Suprapubic skin (tissue), 4 donors: Measurements from ENCODE around the gene XKR3. TPM values are rescaled to one million over a fixed set of nuclear protein-coding genes. Genes with fewer than 3 reads are reported as not detected.

ENCODE experiments used
- DNase-seq, 2 donors: peaks; one replicate each; pipeline ENCODE4 v3.0.0-alpha.2; 2019; ENCODE audit warnings: low spot score in 2 of 2
- H3K27ac ChIP-seq: fragments of 200-600 bp; sonication (generic); one replicate; pipeline ENCODE4 v1.5.1; 2019
- H3K27me3 ChIP-seq: fragments of 200-600 bp; sonication (generic); one replicate; pipeline ENCODE4 v1.5.1; 2019
- H3K36me3 ChIP-seq: fragments of 200-600 bp; sonication (generic); one replicate; pipeline ENCODE4 v1.5.1; 2019
- H3K4me1 ChIP-seq: fragments of 200-600 bp; sonication (generic); one replicate; pipeline ENCODE4 v1.5.1; 2019
- H3K4me3 ChIP-seq: fragments of 200-600 bp; sonication (generic); one replicate; pipeline ENCODE4 v1.5.1; 2019; ENCODE audit warnings: mild to moderate bottlenecking
- H3K9me3 ChIP-seq: fragments of 200-600 bp; sonication (generic); one replicate; pipeline ENCODE4 v1.5.1; 2019
- CTCF ChIP-seq, 2 donors: fragments of 200-600 bp in 1 of 2; fragments of 450-650 bp in 1 of 2; sonication (generic) in 1 of 2; IDR thresholded peaks; one replicate each; pipeline ENCODE4 v1.5.1; 2016 to 2019; ENCODE audit warnings: antibody characterized with exemption in 2 of 2, mild to moderate bottlenecking in 1 of 2, moderate library complexity in 1 of 2
- EP300 ChIP-seq: sonication (generic); formaldehyde crosslinking; IDR thresholded peaks from one replicate; pipeline ENCODE4 v1.6.1; 2017; ENCODE audit warnings: antibody characterized with exemption
- POLR2A ChIP-seq, 2 donors: fragments of 450-650 bp; IDR thresholded peaks; one replicate each; pipeline ENCODE4 v1.6.1; 2017; ENCODE audit warnings: antibody characterized with exemption in 2 of 2, mild to moderate bottlenecking in 2 of 2, moderate library complexity in 2 of 2
- POLR2AphosphoS5 ChIP-seq, 3 donors: sonication (generic); formaldehyde crosslinking; IDR thresholded peaks; one replicate each; pipeline ENCODE4 v1.6.1; 2017; ENCODE audit warnings: antibody characterized with exemption in 3 of 3
- WGBS: methylation state at CpG from one replicate; pipeline ENCODE4 v1.1.5; 2018; 5-methylcytosine and 5-hydroxymethylcytosine counted together
- total RNA-seq, 4 donors: library from RNA; depleted of rRNA; stranded (reverse); fragments of >200 nt; gene quantifications; one replicate each; pipeline ENCODE4 v1.1.0, GENCODE V29; 2016

The XKR3 gene
- total RNA-seq, 4 donors from 2014 or later: not detected

- H3K36me3 ChIP-seq: no peaks in the 10 kb centered on the region
- H3K4me3 ChIP-seq: no peak overlapping the region
- no peaks in the 10 kb centered on the region for H3K9me3 ChIP-seq
- H3K27me3 ChIP-seq: no peaks in the 10 kb centered on the region
- no peak for DNase-seq
- H3K4me1 ChIP-seq: peaks cover 2% of the 10 kb centered on the region
- TF ChIP-seq POLR2AphosphoS5 (IDR thresholded peaks at IDR 0.05) (no peak), CTCF (IDR thresholded peaks at IDR 0.05) (no peak), POLR2A (IDR thresholded peaks at IDR 0.05) (no peak), EP300 (no peak)
- H3K27ac ChIP-seq: no peak overlapping the region
- 92% methylated on average over 3 of the region's 3 CpGs for WGBS
These were observed 4.8 kb upstream of the XKR3 start for GRCh38 chr22:16829985-16830384.

GRCh38 chr22:16828876-16829275, 3.7 kb upstream of the XKR3 start:
- 83% methylated on average over 4 of the region's 4 CpGs for WGBS
- Histone ChIP-seq H3K36me3 (no peaks in the 10 kb centered on the region), H3K4me3 (no peak overlapping the region), H3K4me1 (peaks cover 8% of the 10 kb centered on the region), H3K27ac (no peak overlapping the region), H3K27me3 (no peaks in the 10 kb centered on the region), H3K9me3 (no peaks in the 10 kb centered on the region)
- TF ChIP-seq POLR2A (IDR thresholded peaks at IDR 0.05): no peak
- TF ChIP-seq POLR2AphosphoS5 (IDR thresholded peaks at IDR 0.05): no peak
- TF ChIP-seq EP300: no peak
- no peak for TF ChIP-seq CTCF (IDR thresholded peaks at IDR 0.05)
- no peak for DNase-seq

GRCh38 chr22:16827506-16827905, 2.3 kb upstream of the XKR3 start:
- TF ChIP-seq EP300 (no peak), POLR2A (IDR thresholded peaks at IDR 0.05) (no peak), CTCF (IDR thresholded peaks at IDR 0.05) (no peak), POLR2AphosphoS5 (IDR thresholded peaks at IDR 0.05) (no peak)
- no peak for DNase-seq
- Histone ChIP-seq H3K4me1 (peaks cover 8% of the 10 kb centered on the region), H3K36me3 (no peaks in the 10 kb centered on the region), H3K27ac (no peak overlapping the region), H3K27me3 (no peaks in the 10 kb centered on the region), H3K4me3 (no peak overlapping the region), H3K9me3 (peaks cover under 1% of the 10 kb centered on the region)
- WGBS: 85% methylated on average over 1 of the region's 1 CpG

- peaks cover 6% of the 10 kb centered on the region for H3K9me3 ChIP-seq
- H3K27me3 ChIP-seq: no peaks in the 10 kb centered on the region
- no peak overlapping the region for H3K27ac ChIP-seq
- no peaks in the 10 kb centered on the region for H3K36me3 ChIP-seq
- H3K4me3 ChIP-seq: no peak overlapping the region
- no peak for DNase-seq
- no peaks in the 10 kb centered on the region for H3K4me1 ChIP-seq
- no peak for TF ChIP-seq POLR2A (IDR thresholded peaks at IDR 0.05)
- TF ChIP-seq POLR2AphosphoS5 (IDR thresholded peaks at IDR 0.05): no peak
- TF ChIP-seq EP300: no peak
- TF ChIP-seq CTCF (IDR thresholded peaks at IDR 0.05): no peak
These were observed 6.0 kb downstream of the XKR3 start for GRCh38 chr22:16819249-16819648.

- Histone ChIP-seq H3K36me3 (no peaks in the 10 kb centered on the region), H3K27me3 (no peaks in the 10 kb centered on the region), H3K27ac (no peak overlapping the region), H3K4me3 (no peak overlapping the region), H3K9me3 (peaks cover 6% of the 10 kb centered on the region), H3K4me1 (no peaks in the 10 kb centered on the region)
- TF ChIP-seq CTCF (IDR thresholded peaks at IDR 0.05) (no peak), POLR2A (IDR thresholded peaks at IDR 0.05) (no peak), EP300 (no peak), POLR2AphosphoS5 (IDR thresholded peaks at IDR 0.05) (no peak)
- 71% methylated on average over 2 of the region's 2 CpGs for WGBS
- no peak for DNase-seq
These were observed 6.7 kb downstream of the XKR3 start for GRCh38 chr22:16818538-16818937.
